HL-60/S4 treated with retinoic acid at 250 ng/mL for 4 days and 3 days (cell line): ENCODE data around the gene PCNX1.
"Not testable (repeated sequence)": the region's sequence is repeated elsewhere in the genome, so short reads cannot be mapped to it uniquely, and the experiment has no call there.

ENCODE experiments used
- in situ Hi-C: fragments of 300-500 bp; cut with MboI; formaldehyde crosslinking; loops from 2 replicates; pipeline ENCODE4 v1.7.0; 2022; ENCODE audit warnings: low sequenced_read_pairs

Gene PCNX1

DNA sequence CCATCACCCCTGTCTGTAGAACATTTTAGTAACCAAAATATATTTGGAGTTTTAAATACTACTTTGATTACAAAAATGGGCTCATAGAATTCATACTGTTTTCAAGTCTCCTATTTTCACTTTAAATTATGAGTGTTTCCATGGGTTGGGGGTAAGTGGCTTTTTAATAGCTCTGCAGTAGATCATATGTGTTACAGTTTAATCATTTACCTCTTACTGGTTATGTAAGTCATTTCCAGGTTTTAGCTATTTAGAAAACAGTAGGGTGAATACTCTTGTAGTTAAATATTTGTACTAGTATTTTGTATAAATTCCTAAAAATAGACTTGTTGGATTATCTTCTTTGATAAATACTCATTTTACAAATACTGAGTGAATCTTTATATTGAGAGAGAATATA, 8.2 kb downstream of the PCNX1 start:
- in situ Hi-C loops, result no loop called here

DNA sequence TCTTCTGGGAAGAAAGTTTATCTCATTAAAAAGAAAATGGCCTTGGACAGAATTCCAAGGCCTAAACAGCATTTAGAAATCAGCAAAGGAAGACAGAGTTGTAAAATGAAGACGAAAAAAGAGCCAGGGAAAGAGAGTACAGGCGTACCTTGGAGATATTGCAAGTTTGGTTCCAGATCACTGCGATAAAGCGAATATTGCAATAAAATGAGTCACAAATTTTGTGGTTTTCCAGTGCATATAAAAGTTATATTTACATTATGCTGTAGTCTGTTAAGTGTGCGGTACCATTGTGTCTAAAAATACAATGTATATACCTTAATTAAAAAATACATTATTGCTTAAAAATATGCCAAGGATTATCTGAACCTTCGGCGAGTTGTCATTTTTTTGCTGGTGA, 9.0 kb downstream of the PCNX1 start:
- in situ Hi-C loops, result no loop called here

- in situ Hi-C loops, result no loop called here
Observed at GRCh38 chr14:70916799-70917198, 9.5 kb downstream of the PCNX1 start.

GRCh38 chr14:70917633-70918032, 10.4 kb downstream of the PCNX1 start:
- in situ Hi-C loops, result no loop called here

GRCh38 chr14:70919774-70920173, 12.5 kb downstream of the PCNX1 start:
- in situ Hi-C loops, result no loop called here

DNA sequence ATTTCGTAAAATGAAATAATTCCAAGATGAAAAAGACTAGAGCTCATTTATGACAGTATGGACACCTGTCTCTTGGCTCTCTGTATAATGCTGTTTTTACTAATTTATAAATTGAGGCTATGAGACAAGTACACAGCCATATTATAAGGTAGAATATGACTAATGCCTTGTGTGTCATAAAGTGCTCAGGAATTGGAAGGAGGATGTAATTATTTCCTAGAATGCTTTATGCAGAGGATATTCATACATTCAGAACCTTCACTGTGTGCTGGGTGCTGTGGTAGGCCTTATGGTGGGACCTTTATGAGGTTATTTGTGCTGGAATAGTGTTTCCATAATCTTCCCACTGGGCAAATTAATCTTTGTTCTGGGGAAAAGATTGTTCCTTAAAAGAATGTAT, 13.3 kb downstream of the PCNX1 start:
- in situ Hi-C loops, result no loop called here

DNA sequence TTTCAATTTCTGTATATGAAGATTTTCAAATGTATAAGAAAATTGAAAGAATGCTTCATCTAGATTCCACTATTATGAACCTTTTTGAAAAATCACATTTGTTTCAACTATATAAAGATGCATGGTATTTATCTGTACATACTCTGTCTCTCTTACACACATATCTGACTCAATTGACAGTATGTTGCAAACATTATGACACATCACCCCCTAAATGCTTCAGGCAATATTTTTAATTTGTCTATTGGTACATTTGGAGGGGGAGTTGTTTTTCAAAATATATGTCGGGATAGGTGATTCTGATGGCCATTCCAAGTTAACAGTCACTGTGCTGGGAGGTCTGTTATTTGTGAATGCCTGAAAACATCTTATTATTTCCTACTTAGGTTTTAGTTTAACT, 14.4 kb downstream of the PCNX1 start:
- in situ Hi-C loops, result no loop called here

GRCh38 chr14:70924521-70924920, 17.3 kb downstream of the PCNX1 start:
- in situ Hi-C loops, result no loop called here

DNA sequence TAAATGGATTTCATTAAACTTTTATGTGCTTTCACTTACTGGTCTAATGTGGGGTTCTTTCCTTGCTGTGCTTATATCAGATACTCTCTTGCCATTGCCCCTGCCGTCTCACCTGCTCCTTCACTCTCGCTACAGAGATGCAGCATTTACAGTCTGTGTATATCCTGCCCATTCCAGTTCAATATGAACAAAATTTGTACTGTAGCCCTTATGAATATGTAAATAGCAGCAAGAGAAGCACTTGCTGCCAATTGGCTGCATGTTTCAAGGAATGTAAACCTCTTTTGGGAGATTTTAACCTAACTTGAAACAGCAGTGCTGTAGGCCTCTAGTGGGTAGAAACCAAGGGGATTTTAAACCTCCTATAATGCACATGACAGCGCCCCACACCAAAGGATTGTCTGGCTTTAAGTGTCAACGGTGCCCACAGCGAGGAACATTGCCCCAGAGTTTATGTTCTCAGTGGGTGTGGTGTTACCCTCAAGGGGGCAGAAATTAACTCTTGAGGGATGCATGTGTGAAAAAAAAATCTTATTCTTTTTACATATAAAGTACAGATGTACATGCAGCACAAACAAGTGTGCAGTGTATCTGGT, 19.1 kb downstream of the PCNX1 start:
- in situ Hi-C loops, result no loop called here

DNA sequence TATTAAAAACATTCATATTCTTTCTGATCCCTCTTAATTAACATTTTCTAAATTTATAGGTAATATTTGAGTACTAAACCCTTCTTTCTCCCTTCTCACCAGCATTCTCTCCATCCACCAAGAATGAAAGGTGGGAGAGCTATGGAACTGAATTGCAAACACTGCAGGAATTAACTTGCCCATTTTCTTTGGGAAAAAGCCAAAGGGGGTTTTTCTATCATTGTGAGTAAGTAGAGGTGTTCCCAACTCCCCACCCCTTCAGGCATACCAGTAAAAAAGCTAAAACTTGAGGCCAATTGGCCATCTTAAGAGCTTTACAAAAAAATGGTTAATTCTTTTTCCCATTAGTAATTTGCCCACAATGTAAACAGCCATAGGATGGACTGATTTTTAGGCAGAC, 23.7 kb downstream of the PCNX1 start:
- in situ Hi-C loops, result no loop called here

DNA sequence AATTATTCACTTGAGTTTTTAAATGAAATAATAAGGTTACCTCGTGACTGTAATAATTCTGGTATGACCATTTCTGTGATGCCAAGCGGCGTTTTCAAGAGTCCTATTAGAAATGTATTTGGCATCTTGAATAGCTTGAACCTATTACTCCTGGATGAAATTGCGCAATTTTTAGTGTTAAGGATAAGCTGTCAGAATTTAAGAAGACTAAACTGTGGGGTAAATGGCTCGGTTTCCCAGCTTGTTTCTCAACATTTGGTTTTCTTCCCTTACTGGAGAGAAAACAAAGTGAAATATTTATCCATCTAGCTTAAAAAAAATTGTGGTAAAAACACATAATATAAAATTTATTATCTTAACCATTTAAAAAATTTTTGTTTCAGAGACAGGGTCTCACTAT, 26.8 kb downstream of the PCNX1 start:
- in situ Hi-C loops, result no loop called here

DNA sequence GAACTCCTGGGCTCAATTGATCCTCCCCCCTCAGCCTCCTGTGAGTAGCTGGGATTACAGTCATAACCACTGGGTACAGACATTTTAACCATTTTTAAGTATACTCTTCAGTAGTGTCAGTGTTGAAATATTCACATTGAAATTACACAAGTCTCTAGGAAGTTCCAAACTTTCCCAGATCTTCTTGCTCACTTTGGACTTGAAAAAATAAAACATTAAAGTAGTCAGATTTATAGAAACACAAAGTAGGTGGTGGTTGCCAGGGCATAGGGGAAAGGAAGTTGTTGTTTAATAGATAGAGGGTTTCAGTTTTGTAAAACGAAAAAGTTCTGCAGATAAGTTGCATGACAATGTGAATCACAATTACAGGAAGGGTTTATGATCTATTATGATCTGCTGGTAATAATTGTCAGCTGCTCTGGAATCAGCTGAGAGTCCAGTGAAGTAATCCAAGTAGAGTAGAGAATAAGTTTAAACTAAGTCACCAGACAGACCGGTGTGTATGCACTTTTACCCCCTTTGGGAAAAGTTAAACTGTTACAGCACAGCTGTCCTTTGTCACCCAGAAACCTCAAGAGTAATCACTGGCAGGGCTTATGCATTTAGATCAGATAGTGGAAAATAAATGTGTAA, 27.4 kb downstream of the PCNX1 start:
- in situ Hi-C loops, result no loop called here

- in situ Hi-C loops, result no loop called here
Observed at GRCh38 chr14:70935135-70935534, 27.9 kb downstream of the PCNX1 start.

DNA sequence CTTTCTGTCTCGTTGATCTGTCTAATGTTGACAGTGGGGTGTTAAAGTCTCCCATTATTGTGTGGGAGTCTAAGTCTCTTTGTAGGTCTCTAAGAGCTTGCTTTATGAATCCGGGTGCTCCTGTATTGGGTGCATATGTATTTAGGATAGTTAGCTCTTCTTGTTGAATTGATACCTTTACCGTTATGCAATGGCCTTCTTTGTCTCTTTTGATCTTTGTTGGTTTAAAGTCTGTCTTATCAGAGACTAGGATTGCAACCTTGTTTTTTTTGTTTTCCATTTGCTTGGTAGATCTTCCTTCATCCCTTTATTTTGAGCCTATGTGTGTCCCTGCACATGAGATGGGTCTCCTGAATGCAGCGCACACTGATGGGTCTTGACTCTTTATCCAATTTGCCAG, 32.4 kb downstream of the PCNX1 start:
- in situ Hi-C loops, result not testable (repeated sequence)

- in situ Hi-C loops, result not testable (repeated sequence)
Observed at GRCh38 chr14:70941637-70942341, 34.5 kb downstream of the PCNX1 start.

DNA sequence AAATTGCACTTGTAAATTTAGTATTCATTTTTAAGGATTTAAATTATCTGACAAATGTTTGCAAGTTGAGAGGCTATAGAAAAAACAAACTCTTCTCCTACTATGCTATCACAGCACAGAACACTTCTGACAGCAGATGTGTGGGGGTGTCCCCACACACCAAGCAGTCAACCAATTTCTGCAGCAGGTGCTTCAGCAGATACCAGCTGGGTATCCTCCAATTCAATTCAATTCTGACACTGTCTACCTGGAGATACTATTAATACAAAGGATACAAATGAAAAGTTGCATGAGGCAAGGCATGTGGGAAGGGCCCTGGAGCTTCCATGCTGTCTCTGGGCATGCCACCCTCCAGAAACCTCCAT, 35.1 kb downstream of the PCNX1 start:
- in situ Hi-C loops, result no loop called here

- in situ Hi-C loops, result not testable (repeated sequence)
Observed at GRCh38 chr14:70942721-70943120, 35.5 kb downstream of the PCNX1 start.

GRCh38 chr14:70943838-70944237, 36.6 kb downstream of the PCNX1 start:
- in situ Hi-C loops, result no loop called here

DNA sequence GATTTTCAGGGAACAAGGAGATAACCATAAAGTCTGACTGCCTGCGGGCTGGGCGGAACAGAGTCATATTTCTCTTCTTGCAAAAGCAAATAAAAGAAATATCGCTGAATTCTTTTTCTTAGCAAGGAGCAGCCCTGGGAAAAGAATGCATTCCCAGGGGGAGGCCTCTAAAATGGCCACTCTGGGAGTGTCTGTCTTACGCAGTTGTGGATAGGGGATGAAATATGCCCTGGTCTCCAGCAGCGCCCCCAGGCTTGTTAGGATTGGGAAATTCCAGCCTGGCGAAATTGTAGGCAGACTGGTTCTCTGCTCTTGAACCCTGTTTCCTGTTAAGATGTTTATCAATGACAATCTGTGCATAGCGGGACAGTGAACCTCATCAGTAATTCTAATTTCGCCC, 40.5 kb downstream of the PCNX1 start:
- in situ Hi-C loops, result no loop called here

DNA sequence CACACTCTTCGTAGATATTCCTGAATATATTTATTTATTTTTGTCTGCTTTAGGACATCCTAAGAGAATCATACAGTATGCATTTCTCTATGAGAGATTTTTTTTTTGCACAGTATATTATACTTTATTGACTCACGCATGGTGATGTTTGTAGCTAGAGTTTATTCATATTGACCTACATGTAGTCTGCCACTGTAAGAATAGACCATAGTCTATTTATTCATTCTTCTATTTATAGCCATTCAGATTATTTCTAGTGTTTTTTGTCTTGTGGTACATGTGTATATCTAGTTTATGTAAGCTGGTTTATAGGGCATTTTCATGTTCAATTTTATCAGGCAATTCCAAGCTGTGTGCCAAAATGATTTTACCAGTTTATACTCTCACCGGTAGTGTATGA, 45.2 kb downstream of the PCNX1 start:
- in situ Hi-C loops, result loop anchor here (25.0 kb wide), 1 partner anchor 340 kb away; the partner anchor contains the start of gene MED6

GRCh38 chr14:70954068-70954467, 46.8 kb downstream of the PCNX1 start:
- in situ Hi-C loops, result loop anchor here (25.0 kb wide), 1 partner anchor 342 kb away; the partner anchor contains the start of gene MED6
